Measurements from ENCODE around the gene INMT.

GRCh38 chr7:30770845-30771173 is 18.9 kb downstream of the INMT start:
- no peak for TF ChIP-seq EZH2 (optimal IDR thresholded peaks at IDR 0.05; ENCODE audit: low read depth, low read length)
- no peak for TF ChIP-seq CTCF (IDR thresholded peaks at IDR 0.05; ENCODE audit: low read length)
- no peak for TF ChIP-seq EZH2phosphoT487 (IDR thresholded peaks at IDR 0.05; ENCODE audit: low read length)
